ENCODE results near the gene SH2D3C.

- TF ChIP-seq CTCF (IDR thresholded peaks at IDR 0.05) (no peak), POLR2A (IDR thresholded peaks at IDR 0.05) (no peak)
Measured at GRCh38 chr9:127721391-127721821, 57.1 kb downstream of the SH2D3C start.
